Measurements from ENCODE around the gene MRPS27. TPM values are rescaled to one million over a fixed set of nuclear protein-coding genes. Genes with fewer than 3 reads are reported as not detected.

Gene MRPS27
- total and polyA plus RNA-seq, 2 of the 13 experiments (the other 11 are each of a cell fraction or from before 2014, with no cell fraction given), result 71.8 to 115 TPM

- TF ChIP-seq, protein P1, sequence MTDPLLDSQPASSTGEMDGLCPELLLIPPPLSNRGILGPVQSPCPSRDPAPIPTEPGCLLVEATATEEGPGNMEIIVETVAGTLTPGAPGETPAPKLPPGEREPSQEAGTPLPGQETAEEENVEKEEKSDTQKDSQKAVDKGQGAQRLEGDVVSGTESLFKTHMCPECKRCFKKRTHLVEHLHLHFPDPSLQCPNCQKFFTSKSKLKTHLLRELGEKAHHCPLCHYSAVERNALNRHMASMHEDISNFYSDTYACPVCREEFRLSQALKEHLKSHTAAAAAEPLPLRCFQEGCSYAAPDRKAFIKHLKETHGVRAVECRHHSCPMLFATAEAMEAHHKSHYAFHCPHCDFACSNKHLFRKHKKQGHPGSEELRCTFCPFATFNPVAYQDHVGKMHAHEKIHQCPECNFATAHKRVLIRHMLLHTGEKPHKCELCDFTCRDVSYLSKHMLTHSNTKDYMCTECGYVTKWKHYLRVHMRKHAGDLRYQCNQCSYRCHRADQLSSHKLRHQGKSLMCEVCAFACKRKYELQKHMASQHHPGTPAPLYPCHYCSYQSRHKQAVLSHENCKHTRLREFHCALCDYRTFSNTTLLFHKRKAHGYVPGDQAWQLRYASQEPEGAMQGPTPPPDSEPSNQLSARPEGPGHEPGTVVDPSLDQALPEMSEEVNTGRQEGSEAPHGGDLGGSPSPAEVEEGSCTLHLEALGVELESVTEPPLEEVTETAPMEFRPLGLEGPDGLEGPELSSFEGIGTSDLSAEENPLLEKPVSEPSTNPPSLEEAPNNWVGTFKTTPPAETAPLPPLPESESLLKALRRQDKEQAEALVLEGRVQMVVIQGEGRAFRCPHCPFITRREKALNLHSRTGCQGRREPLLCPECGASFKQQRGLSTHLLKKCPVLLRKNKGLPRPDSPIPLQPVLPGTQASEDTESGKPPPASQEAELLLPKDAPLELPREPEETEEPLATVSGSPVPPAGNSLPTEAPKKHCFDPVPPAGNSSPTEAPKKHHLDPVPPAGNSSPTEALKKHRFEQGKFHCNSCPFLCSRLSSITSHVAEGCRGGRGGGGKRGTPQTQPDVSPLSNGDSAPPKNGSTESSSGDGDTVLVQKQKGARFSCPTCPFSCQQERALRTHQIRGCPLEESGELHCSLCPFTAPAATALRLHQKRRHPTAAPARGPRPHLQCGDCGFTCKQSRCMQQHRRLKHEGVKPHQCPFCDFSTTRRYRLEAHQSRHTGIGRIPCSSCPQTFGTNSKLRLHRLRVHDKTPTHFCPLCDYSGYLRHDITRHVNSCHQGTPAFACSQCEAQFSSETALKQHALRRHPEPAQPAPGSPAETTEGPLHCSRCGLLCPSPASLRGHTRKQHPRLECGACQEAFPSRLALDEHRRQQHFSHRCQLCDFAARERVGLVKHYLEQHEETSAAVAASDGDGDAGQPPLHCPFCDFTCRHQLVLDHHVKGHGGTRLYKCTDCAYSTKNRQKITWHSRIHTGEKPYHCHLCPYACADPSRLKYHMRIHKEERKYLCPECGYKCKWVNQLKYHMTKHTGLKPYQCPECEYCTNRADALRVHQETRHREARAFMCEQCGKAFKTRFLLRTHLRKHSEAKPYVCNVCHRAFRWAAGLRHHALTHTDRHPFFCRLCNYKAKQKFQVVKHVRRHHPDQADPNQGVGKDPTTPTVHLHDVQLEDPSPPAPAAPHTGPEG (CRISPR knock-in tag; IDR thresholded peaks at IDR 0.05), result no peak
- TF ChIP-seq ARNTL (CRISPR knock-in tag; IDR thresholded peaks at IDR 0.05) (no peak), ARID5B (CRISPR knock-in tag; IDR thresholded peaks at IDR 0.05) (no peak), SAP130 (CRISPR knock-in tag; IDR thresholded peaks at IDR 0.05; ENCODE audit: low read depth) (no peak), TBX2 (CRISPR knock-in tag; IDR thresholded peaks at IDR 0.05; ENCODE audit: borderline replicate concordance) (no peak), TGIF2 (CRISPR knock-in tag; IDR thresholded peaks at IDR 0.05) (no peak), ZNF891 (CRISPR knock-in tag; IDR thresholded peaks at IDR 0.05) (no peak), EEA1 (CRISPR knock-in tag; IDR thresholded peaks at IDR 0.05; ENCODE audit: borderline replicate concordance) (no peak), PHB2 (IDR thresholded peaks at IDR 0.05; ENCODE audit: partially characterized antibody) (no peak), ZBTB39 (CRISPR knock-in tag; IDR thresholded peaks at IDR 0.05) (no peak)
- TF ChIP-seq, protein P2, sequence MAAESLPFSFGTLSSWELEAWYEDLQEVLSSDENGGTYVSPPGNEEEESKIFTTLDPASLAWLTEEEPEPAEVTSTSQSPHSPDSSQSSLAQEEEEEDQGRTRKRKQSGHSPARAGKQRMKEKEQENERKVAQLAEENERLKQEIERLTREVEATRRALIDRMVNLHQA (CRISPR knock-in tag; IDR thresholded peaks at IDR 0.05), result no peak
Measured at GRCh38 chr5:72187388-72188075, 132.5 kb downstream of the MRPS27 start (continued).

Data from HepG2 (cell line).